Measurements from ENCODE around the gene FMNL2.

Gene FMNL2

GRCh38 chr2:152624805-152625204 is 289.8 kb downstream of the FMNL2 start:
- DNase-seq: no peak

- DNase-seq: no peak
Measured at GRCh38 chr2:152626911-152627339, 292.0 kb downstream of the FMNL2 start.

- no peak for DNase-seq
Measured at GRCh38 chr2:152627351-152627957, 292.5 kb downstream of the FMNL2 start.

GRCh38 chr2:152629202-152629601 is 294.2 kb downstream of the FMNL2 start:
- DNase-seq: no peak

- DNase-seq: no peak
Measured at GRCh38 chr2:152630466-152630865, 295.5 kb downstream of the FMNL2 start.

GRCh38 chr2:152632736-152633135 is 297.8 kb downstream of the FMNL2 start:
- no peak for DNase-seq

GRCh38 chr2:152635635-152636298 is 300.8 kb downstream of the FMNL2 start:
- peak in 1 of 2 experiments; percentile 30 for DNase-seq

- DNase-seq: no peak
Measured at GRCh38 chr2:152637251-152637650, 302.3 kb downstream of the FMNL2 start.

- DNase-seq: no peak
Measured at GRCh38 chr2:152638056-152638455, 303.1 kb downstream of the FMNL2 start.

- no peak for DNase-seq
Measured at GRCh38 chr2:152638590-152638989, 303.6 kb downstream of the FMNL2 start.

- no peak for DNase-seq
Measured at GRCh38 chr2:152644189-152644873, 309.4 kb downstream of the FMNL2 start.

GRCh38 chr2:152646264-152646663 is 311.3 kb downstream of the FMNL2 start:
- DNase-seq: no peak

GRCh38 chr2:152646775-152647174 is 311.8 kb downstream of the FMNL2 start:
- no peak for DNase-seq

GRCh38 chr2:152647552-152647951 is 312.6 kb downstream of the FMNL2 start:
- no peak for DNase-seq

GRCh38 chr2:152648336-152648735 is 313.4 kb downstream of the FMNL2 start:
- DNase-seq: no peak

- peak; percentile 11 to 26 for DNase-seq
Measured at GRCh38 chr2:152649997-152650396, 315.0 kb downstream of the FMNL2 start.

- no peak for DNase-seq
Measured at GRCh38 chr2:152650768-152651371, 315.9 kb downstream of the FMNL2 start.

GRCh38 chr2:152651834-152652233 is 316.9 kb downstream of the FMNL2 start:
- no peak for DNase-seq

- DNase-seq: no peak
Measured at GRCh38 chr2:152655880-152656279, 320.9 kb downstream of the FMNL2 start.

GRCh38 chr2:152657043-152657442 is 322.1 kb downstream of the FMNL2 start:
- DNase-seq: no peak

GRCh38 chr2:152658221-152658620 is 323.2 kb downstream of the FMNL2 start:
- DNase-seq: no peak

- no peak for DNase-seq
Measured at GRCh38 chr2:152661076-152661475, 326.1 kb downstream of the FMNL2 start.

GRCh38 chr2:152664725-152665124 is 329.8 kb downstream of the FMNL2 start:
- no peak for DNase-seq

GRCh38 chr2:152674334-152674733 is 339.4 kb downstream of the FMNL2 start:
- DNase-seq: no peak

Data from NCI-H1930 (cell line).